Neural cell (in vitro differentiated cells): ENCODE data around the gene ASB18.

Experiments
- EP300 ChIP-seq: fragments of 450-650 bp; conservative IDR thresholded peaks from 2 replicates; pipeline ENCODE4 v1.6.1; 2014; ENCODE audit warnings: antibody characterized with exemption, mild to moderate bottlenecking, moderate library complexity; ENCODE audit not compliant: poor library complexity, severe bottlenecking
- EZH2 ChIP-seq: fragments of 200-600, 300-800 bp; shearing (Covaris generic), sonication (generic); IDR thresholded peaks from 2 replicates; pipeline ENCODE4 v1.6.1; 2014; ENCODE audit warnings: antibody characterized with exemption, low read length, borderline replicate concordance, mild to moderate bottlenecking; ENCODE audit not compliant: insufficient read depth, poor library complexity, severe bottlenecking
- TAF1 ChIP-seq: IDR thresholded peaks from 2 replicates; pipeline ENCODE4 v1.6.1; 2012; ENCODE audit warnings: low read depth
- TF ChIP-seq, protein P1 (sequence below): IDR thresholded peaks from 2 replicates; pipeline ENCODE4 v1.6.1; 2012; ENCODE audit warnings: borderline replicate concordance
- TF ChIP-seq, protein P2 (sequence below): fragments of 450-650 bp; IDR thresholded peaks from 2 replicates; pipeline ENCODE4 v1.5.1; 2014; ENCODE audit warnings: antibody characterized with exemption, mild to moderate bottlenecking, moderate library complexity; ENCODE audit not compliant: poor library complexity, severe bottlenecking

DNA sequence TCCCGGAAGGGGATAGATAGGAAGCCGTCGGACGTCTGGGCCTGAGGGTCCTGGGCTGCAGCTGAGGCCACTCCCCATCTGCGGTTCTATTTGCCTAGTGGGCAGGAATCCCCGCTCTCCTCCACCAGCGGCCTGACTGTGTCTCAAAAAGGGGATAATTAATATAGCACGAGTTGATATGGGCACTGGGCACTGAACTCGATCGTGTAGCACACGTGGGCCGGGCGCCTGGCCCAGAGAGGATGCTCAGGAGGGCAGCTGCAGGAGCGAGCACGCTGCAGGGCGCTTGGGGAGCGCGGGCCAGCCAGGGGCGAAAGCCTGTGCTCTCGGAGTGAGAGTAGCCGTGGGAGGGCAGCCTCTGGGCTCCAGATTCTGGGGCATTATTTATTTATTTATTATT, 87.3 kb downstream of the ASB18 start:
- TF ChIP-seq, protein P1, sequence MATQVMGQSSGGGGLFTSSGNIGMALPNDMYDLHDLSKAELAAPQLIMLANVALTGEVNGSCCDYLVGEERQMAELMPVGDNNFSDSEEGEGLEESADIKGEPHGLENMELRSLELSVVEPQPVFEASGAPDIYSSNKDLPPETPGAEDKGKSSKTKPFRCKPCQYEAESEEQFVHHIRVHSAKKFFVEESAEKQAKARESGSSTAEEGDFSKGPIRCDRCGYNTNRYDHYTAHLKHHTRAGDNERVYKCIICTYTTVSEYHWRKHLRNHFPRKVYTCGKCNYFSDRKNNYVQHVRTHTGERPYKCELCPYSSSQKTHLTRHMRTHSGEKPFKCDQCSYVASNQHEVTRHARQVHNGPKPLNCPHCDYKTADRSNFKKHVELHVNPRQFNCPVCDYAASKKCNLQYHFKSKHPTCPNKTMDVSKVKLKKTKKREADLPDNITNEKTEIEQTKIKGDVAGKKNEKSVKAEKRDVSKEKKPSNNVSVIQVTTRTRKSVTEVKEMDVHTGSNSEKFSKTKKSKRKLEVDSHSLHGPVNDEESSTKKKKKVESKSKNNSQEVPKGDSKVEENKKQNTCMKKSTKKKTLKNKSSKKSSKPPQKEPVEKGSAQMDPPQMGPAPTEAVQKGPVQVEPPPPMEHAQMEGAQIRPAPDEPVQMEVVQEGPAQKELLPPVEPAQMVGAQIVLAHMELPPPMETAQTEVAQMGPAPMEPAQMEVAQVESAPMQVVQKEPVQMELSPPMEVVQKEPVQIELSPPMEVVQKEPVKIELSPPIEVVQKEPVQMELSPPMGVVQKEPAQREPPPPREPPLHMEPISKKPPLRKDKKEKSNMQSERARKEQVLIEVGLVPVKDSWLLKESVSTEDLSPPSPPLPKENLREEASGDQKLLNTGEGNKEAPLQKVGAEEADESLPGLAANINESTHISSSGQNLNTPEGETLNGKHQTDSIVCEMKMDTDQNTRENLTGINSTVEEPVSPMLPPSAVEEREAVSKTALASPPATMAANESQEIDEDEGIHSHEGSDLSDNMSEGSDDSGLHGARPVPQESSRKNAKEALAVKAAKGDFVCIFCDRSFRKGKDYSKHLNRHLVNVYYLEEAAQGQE = no peak
- TF ChIP-seq, protein P2, sequence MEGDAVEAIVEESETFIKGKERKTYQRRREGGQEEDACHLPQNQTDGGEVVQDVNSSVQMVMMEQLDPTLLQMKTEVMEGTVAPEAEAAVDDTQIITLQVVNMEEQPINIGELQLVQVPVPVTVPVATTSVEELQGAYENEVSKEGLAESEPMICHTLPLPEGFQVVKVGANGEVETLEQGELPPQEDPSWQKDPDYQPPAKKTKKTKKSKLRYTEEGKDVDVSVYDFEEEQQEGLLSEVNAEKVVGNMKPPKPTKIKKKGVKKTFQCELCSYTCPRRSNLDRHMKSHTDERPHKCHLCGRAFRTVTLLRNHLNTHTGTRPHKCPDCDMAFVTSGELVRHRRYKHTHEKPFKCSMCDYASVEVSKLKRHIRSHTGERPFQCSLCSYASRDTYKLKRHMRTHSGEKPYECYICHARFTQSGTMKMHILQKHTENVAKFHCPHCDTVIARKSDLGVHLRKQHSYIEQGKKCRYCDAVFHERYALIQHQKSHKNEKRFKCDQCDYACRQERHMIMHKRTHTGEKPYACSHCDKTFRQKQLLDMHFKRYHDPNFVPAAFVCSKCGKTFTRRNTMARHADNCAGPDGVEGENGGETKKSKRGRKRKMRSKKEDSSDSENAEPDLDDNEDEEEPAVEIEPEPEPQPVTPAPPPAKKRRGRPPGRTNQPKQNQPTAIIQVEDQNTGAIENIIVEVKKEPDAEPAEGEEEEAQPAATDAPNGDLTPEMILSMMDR = no peak
- TF ChIP-seq EZH2 (no peak), TAF1 (no peak), EP300 (no peak)
